K562 (cell line): ENCODE results near the gene BRCA1. TPM values are rescaled to one million over a fixed set of nuclear protein-coding genes. Genes with fewer than 3 reads are reported as not detected.
A peak's percentile ranks its signal among the peaks of the same experiment; 100 is the strongest.

Experiments
- CEBPG ChIP-seq, 3 experiments: fragments of 200-800 bp in 1 of 3; sonication (Bioruptor generic) in 1 of 3; sonication (generic) in 1 of 3; formaldehyde crosslinking in 1 of 3; IDR thresholded peaks in 2 of 3; conservative IDR thresholded peaks in 1 of 3; 2 replicates each; pipeline versions ENCODE4 v1.6.1 to v1.8.0; 2016 to 2022; ENCODE audit warnings: missing compliant biosample characterization in 2 of 3, missing genetic modification characterization in 2 of 3, mild to moderate bottlenecking in 1 of 3, missing genetic modification reagents in 1 of 3
- FOXA3 ChIP-seq, 2 experiments: fragments of 450-650 bp in 1 of 2; sonication (generic) in 1 of 2; formaldehyde crosslinking; IDR thresholded peaks in 1 of 2; conservative IDR thresholded peaks in 1 of 2; 2 replicates each; pipeline versions ENCODE4 v1.4.0 to v1.8.0; 2020 to 2022; ENCODE audit warnings: mild to moderate bottlenecking in 2 of 2, missing genetic modification reagents in 1 of 2
- HDAC2 ChIP-seq: fragments of 450-650 bp; IDR thresholded peaks from 2 replicates; pipeline ENCODE4 v1.6.1; 2016; ENCODE audit warnings: mild to moderate bottlenecking
- HIVEP1 ChIP-seq: fragments of 250-450 bp; sonication (Bioruptor Pico); IDR thresholded peaks from 2 replicates; pipeline ENCODE4 v1.4.0; 2020; ENCODE audit warnings: mild to moderate bottlenecking
- MAX ChIP-seq: sonication (generic); formaldehyde crosslinking; IDR thresholded peaks from 2 replicates; pipeline ENCODE4 v1.9.0; 2022; ENCODE audit warnings: mild to moderate bottlenecking, missing genetic modification reagents
- MTA3 ChIP-seq: fragments of 450-650 bp; formaldehyde crosslinking; IDR thresholded peaks from 2 replicates; pipeline ENCODE4 v1.6.1; 2017; ENCODE audit warnings: mild to moderate bottlenecking, borderline replicate concordance
- MYC ChIP-seq, 2 experiments: fragments of 250-450 bp in 1 of 2; sonication (Bioruptor Pico) in 1 of 2; IDR thresholded peaks; 2 replicates each; pipeline versions ENCODE4 v1.5.1 to v1.6.1; 2012 to 2021; ENCODE audit warnings: low read depth in 2 of 2, borderline replicate concordance in 1 of 2, improper control_type of control experiment in 1 of 2, low read length in 1 of 2, mild to moderate bottlenecking in 1 of 2, moderate library complexity in 1 of 2
- PHF20 ChIP-seq: fragments of 450-650 bp; IDR thresholded peaks from 2 replicates; pipeline ENCODE4 v1.6.1; 2018; ENCODE audit not compliant: partially characterized antibody
- POLR2G ChIP-seq: fragments of 200-400 bp; formaldehyde crosslinking; IDR thresholded peaks from 2 replicates; pipeline ENCODE4 v1.6.1; 2017; ENCODE audit warnings: low read depth, mild to moderate bottlenecking, antibody characterized with exemption, low read length, moderate library complexity
- RBBP5 ChIP-seq: fragments of 200-600 bp; sonication (generic); IDR thresholded peaks from 2 replicates; pipeline ENCODE4 v1.6.1; 2012; ENCODE audit warnings: borderline replicate concordance, mild to moderate bottlenecking, low read length, control low read depth, inconsistent platforms; ENCODE audit not compliant: insufficient read depth, poor library complexity, severe bottlenecking
- RCOR1 ChIP-seq, 2 experiments: IDR thresholded peaks; 2 replicates each; pipeline ENCODE4 v1.6.1; 2012; ENCODE audit warnings: low read depth in 2 of 2, low read length in 2 of 2, borderline replicate concordance in 1 of 2, improper control_type of control experiment in 1 of 2
- TEAD2 ChIP-seq: fragments of 450-650 bp; IDR thresholded peaks from 2 replicates; pipeline ENCODE4 v1.6.1; 2016; ENCODE audit warnings: missing genetic modification characterization, control low read depth, missing compliant biosample characterization
- ZBTB40 ChIP-seq, 2 experiments: fragments of 450-650 bp in 1 of 2; sonication (generic) in 1 of 2; formaldehyde crosslinking in 1 of 2; IDR thresholded peaks; 2 replicates each; pipeline versions ENCODE4 v1.7.1 to v1.9.0; 2016 to 2022; ENCODE audit warnings: inconsistent platforms in 1 of 2, mild to moderate bottlenecking in 1 of 2, missing genetic modification reagents in 1 of 2
- ZC3H11A ChIP-seq: IDR thresholded peaks from 2 replicates; pipeline ENCODE4 v1.6.1; 2012; ENCODE audit warnings: low read depth, low read length, improper control_type of control experiment
- ZNF384 ChIP-seq: IDR thresholded peaks from 2 replicates; pipeline ENCODE4 v1.6.1; 2012; ENCODE audit warnings: low read depth, low read length, improper control_type of control experiment
- polyA plus RNA-seq, 8 experiments: library from polyadenylated mRNA; depleted of rRNA in 4 of 8; stranded (reverse) in 5 of 8; unstranded in 3 of 8; fragments of >200 nt; fragmentation: Nextera tagmentation in 2 of 8; fragmentation: Illumina TruSeq in 1 of 8; extraction: Ambion mirVana in 2 of 8; extraction: Trizol in 1 of 8; gene quantifications; 2 replicates each; pipeline versions ENCODE4 v1.2.1 to v1.2.3, GENCODE V29; 2011 to 2014; ENCODE audit warnings: inconsistent platforms in 1 of 8, missing spikeins in 1 of 8
- total RNA-seq, 7 experiments: library from RNA; depleted of rRNA in 6 of 7; stranded (reverse); fragments of >200 nt in 6 of 7; fragmentation: Illumina TruSeq in 2 of 7; extraction: Trizol in 2 of 7; gene quantifications; 2 replicates each; pipeline versions ENCODE4 v1.2.1 to v1.2.3, GENCODE V29; 2011 to 2021; ENCODE audit warnings: low replicate concordance in 1 of 7

The BRCA1 gene
- total and polyA plus RNA-seq, 9 of the 15 experiments (the other 6 are each of a cell fraction or from before 2014, with no cell fraction given) = 25.9 to 95.3 (median 62.3) TPM

DNA sequence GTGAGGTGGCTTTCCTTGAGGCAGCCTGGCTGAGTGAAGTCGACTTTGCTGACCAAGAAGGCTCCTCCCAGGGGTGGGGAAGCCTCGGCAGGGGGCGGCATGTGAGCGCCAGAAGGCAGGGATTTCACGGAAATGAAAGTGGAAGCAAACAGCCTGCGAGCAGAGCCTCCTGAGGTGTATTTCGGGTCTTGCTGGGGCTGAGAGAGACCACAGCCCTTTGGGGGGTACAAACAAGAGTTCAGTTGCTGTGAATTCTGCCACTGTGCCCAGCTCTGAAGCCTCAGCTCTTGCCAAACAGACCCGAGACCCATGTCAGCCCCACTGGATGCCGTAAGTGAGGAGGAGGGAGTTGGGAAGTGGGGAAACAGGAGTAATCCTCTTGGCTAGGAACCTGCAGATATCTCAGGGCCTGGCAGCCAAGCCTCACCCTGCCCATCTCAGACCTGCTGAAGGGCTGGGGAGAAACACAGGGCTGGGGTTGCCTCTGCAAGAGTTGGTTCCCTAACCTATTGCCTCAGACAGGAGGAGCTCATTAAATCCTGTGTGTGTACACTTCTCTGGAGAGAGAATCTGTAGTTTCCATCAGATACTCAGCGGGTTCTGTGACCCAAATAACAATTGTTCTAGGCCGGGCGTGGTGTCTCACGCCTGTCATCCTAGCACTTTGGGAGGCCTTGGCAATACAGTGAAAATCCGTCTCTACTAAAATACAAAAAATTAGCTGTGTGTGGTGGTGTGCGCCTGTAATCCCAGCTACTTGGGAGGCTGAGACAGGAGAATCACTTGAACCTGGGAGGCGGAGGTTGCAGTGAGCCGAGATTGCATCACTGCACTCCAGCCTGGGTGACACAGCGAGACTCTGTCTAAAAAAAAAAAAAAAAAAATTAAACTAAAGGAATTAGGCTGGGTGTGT, 118.3 kb downstream of the BRCA1 start, which contains the start of gene IFI35 (continued):
- TF ChIP-seq HIVEP1 (CRISPR knock-in tag) = 0 out of 2 replicates have a peak, but pooled peaks have one; percentile 24
- peak; percentile 59; the same call in 1 of the 2 replicates for TF ChIP-seq CEBPG (CRISPR knock-in tag; IDR thresholded peaks at IDR 0.05)
- TF ChIP-seq CEBPG (tag; conservative IDR thresholded peaks at IDR 0.05 in 1 of 2, IDR thresholded peaks at IDR 0.05 in 1 of 2) = peak; percentile 52 to 54; a peak in 3 of 4 replicates
- peak; percentile 48 for TF ChIP-seq RBBP5
- peak; percentile 64 for TF ChIP-seq ZBTB40 (IDR thresholded peaks at IDR 0.05)
- TF ChIP-seq ZBTB40 (CRISPR knock-in tag; IDR thresholded peaks at IDR 0.05) = no peak
- no peak for TF ChIP-seq MAX (CRISPR knock-in tag)
- TF ChIP-seq FOXA3 (CRISPR knock-in tag; conservative IDR thresholded peaks at IDR 0.05 in 1 of 2, IDR thresholded peaks at IDR 0.05 in 1 of 2) = no peak
- TF ChIP-seq MYC (IDR thresholded peaks at IDR 0.05; ENCODE audit: low read depth, low read length) = peak; percentile 57; the same call in 1 of the 2 replicates
- TF ChIP-seq MYC (CRISPR knock-in tag; IDR thresholded peaks at IDR 0.05; ENCODE audit: borderline replicate concordance, low read depth) = no peak
- 0 out of 2 replicates have a peak, but pooled peaks have one; percentile 40 for TF ChIP-seq HDAC2
- TF ChIP-seq PHF20 = peak; percentile 39
- TF ChIP-seq TEAD2 (tag) = no peak
- peak; percentile 59 for TF ChIP-seq POLR2G
- TF ChIP-seq ZC3H11A = no peak
- TF ChIP-seq MTA3 = peak; percentile 44; the same call in 1 of the 2 replicates
- TF ChIP-seq ZNF384 = 0 out of 2 replicates have a peak, but pooled peaks have one; percentile 43
- TF ChIP-seq RCOR1 (IDR thresholded peaks at IDR 0.05; ENCODE audit: borderline replicate concordance in 1 of 2, low read depth in 2 of 2, low read length in 2 of 2) = peak in 1 of 2 experiments; percentile 51; a peak in 1 of 4 replicates
